WTC11 (cell line): Measurements from ENCODE around the gene SLC26A11. TPM values are rescaled to one million over a fixed set of nuclear protein-coding genes. Genes with fewer than 3 reads are reported as not detected.

Experiments used
- ATAC-seq: fragments of 200-7000 bp; cut with Tn5 transposase; 2 replicates; pipeline ENCODE4 v1.10.0; 2021; ENCODE audit warnings: mild to moderate bottlenecking, moderate library complexity
- CTCF ChIA-PET: fragments of 300-600 bp; sonication (Branson Sonifier 250); formaldehyde crosslinking; loops from one replicate; lab custom pipeline; 2021; ENCODE audit warnings: antibody characterized with exemption; lab: Charles Lee
- POLR2A ChIA-PET: fragments of 350-600 bp; sonication (Branson Sonifier 250); formaldehyde crosslinking; loops from one replicate; lab custom pipeline; 2021; ENCODE audit warnings: antibody characterized with exemption; lab: Charles Lee
- DNase-seq: peaks from one replicate; pipeline ENCODE4 v3.0.0; 2021; ENCODE audit warnings: low spot score
- H3K27ac Mint-ChIP-seq: 2 replicates; pipeline ENCODE4 v1.8.0; 2021; ENCODE audit warnings: mixed read lengths
- H3K27me3 Mint-ChIP-seq: 2 replicates; pipeline ENCODE4 v1.8.0; 2021; ENCODE audit warnings: low read depth, mild to moderate bottlenecking, moderate library complexity, mixed read lengths
- H3K36me3 Mint-ChIP-seq: 2 replicates; pipeline ENCODE4 v1.8.0; 2021; ENCODE audit warnings: mixed read lengths
- H3K4me1 Mint-ChIP-seq: 2 replicates; pipeline ENCODE4 v1.8.0; 2022; ENCODE audit warnings: mixed read lengths
- H3K4me3 Mint-ChIP-seq: 2 replicates; pipeline ENCODE4 v1.8.0; 2021; ENCODE audit warnings: mild to moderate bottlenecking, moderate library complexity, mixed read lengths
- H3K9me3 Mint-ChIP-seq: 2 replicates; pipeline ENCODE4 v1.8.0; 2021; ENCODE audit warnings: mixed read lengths
- CREB1 ChIP-seq: sonication (generic); formaldehyde crosslinking; IDR thresholded peaks from 2 replicates; pipeline ENCODE4 v1.8.0; 2023; ENCODE audit warnings: mild to moderate bottlenecking, missing genetic modification reagents
- CREM ChIP-seq: sonication (generic); formaldehyde crosslinking; IDR thresholded peaks from 2 replicates; pipeline ENCODE4 v1.8.1; 2022; ENCODE audit warnings: mild to moderate bottlenecking, missing genetic modification reagents, moderate library complexity
- CTCF ChIP-seq: fragments of 200-600 bp; IDR thresholded peaks from 2 replicates; pipeline ENCODE4 v1.8.0; 2022; ENCODE audit warnings: antibody characterized with exemption
- E2F5 ChIP-seq: sonication (generic); formaldehyde crosslinking; IDR thresholded peaks from 2 replicates; pipeline ENCODE4 v1.8.1; 2022; ENCODE audit warnings: mild to moderate bottlenecking, moderate library complexity, missing genetic modification reagents
- ELF4 ChIP-seq: sonication (generic); formaldehyde crosslinking; IDR thresholded peaks from 2 replicates; pipeline ENCODE4 v1.8.1; 2022; ENCODE audit warnings: low read depth, mild to moderate bottlenecking, moderate library complexity, missing genetic modification reagents
- EMX1 ChIP-seq: fragments of 250-450 bp; sonication (Bioruptor Pico); IDR thresholded peaks from 2 replicates; pipeline ENCODE4 v1.8.0; 2021; ENCODE audit warnings: mild to moderate bottlenecking
- ESRRA ChIP-seq: sonication (generic); formaldehyde crosslinking; IDR thresholded peaks from 2 replicates; pipeline ENCODE4 v1.8.1; 2022; ENCODE audit warnings: mild to moderate bottlenecking, missing genetic modification reagents, borderline replicate concordance
- ETV6 ChIP-seq: sonication (generic); formaldehyde crosslinking; IDR thresholded peaks from 2 replicates; pipeline ENCODE4 v1.8.1; 2022; ENCODE audit warnings: mild to moderate bottlenecking, missing genetic modification reagents
- HMGA2 ChIP-seq: fragments of 250-450 bp; sonication (Bioruptor Pico); IDR thresholded peaks from 2 replicates; pipeline ENCODE4 v1.4.0; 2021; ENCODE audit warnings: mild to moderate bottlenecking, moderate library complexity
- MXD4 ChIP-seq: fragments of 250-450 bp; sonication (Bioruptor Pico); IDR thresholded peaks from 2 replicates; pipeline ENCODE4 v1.8.0; 2021; ENCODE audit warnings: mild to moderate bottlenecking, moderate library complexity, borderline replicate concordance
- NFYB ChIP-seq: sonication (generic); formaldehyde crosslinking; conservative IDR thresholded peaks from 2 replicates; pipeline ENCODE4 v1.8.0; 2022; ENCODE audit warnings: low read depth, missing genetic modification reagents
- NR3C1 ChIP-seq: sonication (generic); formaldehyde crosslinking; conservative IDR thresholded peaks from 2 replicates; pipeline ENCODE4 v1.8.1; 2023; ENCODE audit warnings: low read depth, mild to moderate bottlenecking, missing genetic modification reagents
- PRRX2 ChIP-seq: fragments of 250-450 bp; sonication (Bioruptor Pico); IDR thresholded peaks from 2 replicates; pipeline ENCODE4 v1.8.0; 2021; ENCODE audit warnings: mild to moderate bottlenecking
- SMAD3 ChIP-seq: sonication (generic); formaldehyde crosslinking; IDR thresholded peaks from 2 replicates; pipeline ENCODE4 v1.8.0; 2022; ENCODE audit warnings: missing genetic modification reagents, mild to moderate bottlenecking, borderline replicate concordance
- SP1 ChIP-seq: sonication (generic); formaldehyde crosslinking; conservative IDR thresholded peaks from 2 replicates; pipeline ENCODE4 v1.8.1; 2022; ENCODE audit warnings: missing genetic modification reagents
- TCF7 ChIP-seq: sonication (generic); formaldehyde crosslinking; IDR thresholded peaks from 2 replicates; pipeline ENCODE4 v1.8.0; 2022; ENCODE audit warnings: mild to moderate bottlenecking, low read depth, missing genetic modification reagents, moderate library complexity
- TEAD1 ChIP-seq: sonication (generic); formaldehyde crosslinking; IDR thresholded peaks from 2 replicates; pipeline ENCODE4 v1.8.0; 2022; ENCODE audit warnings: mild to moderate bottlenecking, missing genetic modification reagents
- TP53 ChIP-seq: sonication (generic); formaldehyde crosslinking; IDR thresholded peaks from 2 replicates; pipeline ENCODE4 v1.8.1; 2023; ENCODE audit warnings: mild to moderate bottlenecking, missing genetic modification reagents
- ZMAT4 ChIP-seq: fragments of 250-450 bp; sonication (Bioruptor Pico); IDR thresholded peaks from 2 replicates; pipeline ENCODE4 v1.9.0; 2021; ENCODE audit warnings: mild to moderate bottlenecking
- ZNF317 ChIP-seq: sonication (generic); formaldehyde crosslinking; IDR thresholded peaks from 2 replicates; pipeline ENCODE4 v1.8.1; 2023; ENCODE audit warnings: low read depth, mild to moderate bottlenecking, moderate library complexity, missing genetic modification reagents, borderline replicate concordance
- ZNF396 ChIP-seq: fragments of 250-450 bp; sonication (Bioruptor Pico); IDR thresholded peaks from 2 replicates; pipeline ENCODE4 v1.8.0; 2021; ENCODE audit warnings: mild to moderate bottlenecking, moderate library complexity, borderline replicate concordance
- total RNA-seq: library from RNA; stranded (reverse); gene quantifications from 3 replicates; pipeline ENCODE4 v1.2.3, GENCODE V29; 2021
- TF ChIP-seq, protein P1 (sequence below): fragments of 250-450 bp; sonication (Bioruptor Pico); IDR thresholded peaks from 2 replicates; pipeline ENCODE4 v1.9.0; 2021; ENCODE audit warnings: moderate library complexity, mild to moderate bottlenecking, inconsistent platforms, borderline replicate concordance
- TF ChIP-seq, protein P2 (sequence below): sonication (generic); formaldehyde crosslinking; IDR thresholded peaks from 2 replicates; pipeline ENCODE4 v1.8.1; 2022; ENCODE audit warnings: low read depth, mild to moderate bottlenecking, moderate library complexity, missing genetic modification reagents, borderline replicate concordance
- TF ChIP-seq, protein P3 (sequence below): sonication (generic); formaldehyde crosslinking; IDR thresholded peaks from 2 replicates; pipeline ENCODE4 v1.8.1; 2023; ENCODE audit warnings: mild to moderate bottlenecking, missing genetic modification reagents, moderate library complexity
- TF ChIP-seq, protein P4 (sequence below): fragments of 250-450 bp; sonication (Bioruptor Pico); IDR thresholded peaks from 2 replicates; pipeline ENCODE4 v1.8.0; 2021; ENCODE audit warnings: mild to moderate bottlenecking
- TF ChIP-seq, protein P5 (sequence below): sonication (generic); formaldehyde crosslinking; IDR thresholded peaks from 2 replicates; pipeline ENCODE4 v1.8.1; 2023; ENCODE audit warnings: mild to moderate bottlenecking, missing genetic modification reagents
- TF ChIP-seq, protein P6 (sequence below): sonication (generic); formaldehyde crosslinking; IDR thresholded peaks from 2 replicates; pipeline ENCODE4 v1.8.1; 2023; ENCODE audit warnings: mild to moderate bottlenecking, moderate library complexity, missing genetic modification reagents

The SLC26A11 gene
- total RNA-seq, 1 experiment from 2014 or later: 26.4 TPM

- Mint-ChIP-seq H3K9me3 (no peaks in the 10 kb centered on the region), H3K27ac (no peak overlapping the region), H3K36me3 (no peaks in the 10 kb centered on the region), H3K4me1 (peaks cover 3% of the 10 kb centered on the region), H3K27me3 (no peaks in the 10 kb centered on the region), H3K4me3 (no peak overlapping the region)
- ATAC-seq (no peak), DNase-seq (no peak)
- TF ChIP-seq, protein P1, sequence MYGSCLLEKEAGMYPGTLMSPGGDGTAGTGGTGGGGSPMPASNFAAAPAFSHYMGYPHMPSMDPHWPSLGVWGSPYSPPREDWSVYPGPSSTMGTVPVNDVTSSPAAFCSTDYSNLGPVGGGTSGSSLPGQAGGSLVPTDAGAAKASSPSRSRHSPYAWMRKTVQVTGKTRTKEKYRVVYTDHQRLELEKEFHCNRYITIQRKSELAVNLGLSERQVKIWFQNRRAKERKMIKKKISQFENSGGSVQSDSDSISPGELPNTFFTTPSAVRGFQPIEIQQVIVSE (CRISPR knock-in tag): no peak
- no peak for TF ChIP-seq MXD4 (CRISPR knock-in tag)
- TF ChIP-seq ELF4: no peak
- no peak for TF ChIP-seq SMAD3 (CRISPR knock-in tag)
- TF ChIP-seq TP53 (CRISPR knock-in tag): no peak
- TF ChIP-seq CREM (CRISPR knock-in tag): no peak
- no peak for TF ChIP-seq ZMAT4
- no peak for TF ChIP-seq EMX1
- no peak for TF ChIP-seq CTCF
- no peak for TF ChIP-seq PRRX2 (CRISPR knock-in tag)
- TF ChIP-seq SP1: no peak
- no peak for TF ChIP-seq CREB1
- no peak for TF ChIP-seq HMGA2 (CRISPR knock-in tag)
- no peak for TF ChIP-seq TEAD1
- TF ChIP-seq, protein P2, sequence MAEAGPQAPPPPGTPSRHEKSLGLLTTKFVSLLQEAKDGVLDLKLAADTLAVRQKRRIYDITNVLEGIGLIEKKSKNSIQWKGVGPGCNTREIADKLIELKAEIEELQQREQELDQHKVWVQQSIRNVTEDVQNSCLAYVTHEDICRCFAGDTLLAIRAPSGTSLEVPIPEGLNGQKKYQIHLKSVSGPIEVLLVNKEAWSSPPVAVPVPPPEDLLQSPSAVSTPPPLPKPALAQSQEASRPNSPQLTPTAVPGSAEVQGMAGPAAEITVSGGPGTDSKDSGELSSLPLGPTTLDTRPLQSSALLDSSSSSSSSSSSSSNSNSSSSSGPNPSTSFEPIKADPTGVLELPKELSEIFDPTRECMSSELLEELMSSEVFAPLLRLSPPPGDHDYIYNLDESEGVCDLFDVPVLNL (CRISPR knock-in tag): no peak
- TF ChIP-seq, protein P3, sequence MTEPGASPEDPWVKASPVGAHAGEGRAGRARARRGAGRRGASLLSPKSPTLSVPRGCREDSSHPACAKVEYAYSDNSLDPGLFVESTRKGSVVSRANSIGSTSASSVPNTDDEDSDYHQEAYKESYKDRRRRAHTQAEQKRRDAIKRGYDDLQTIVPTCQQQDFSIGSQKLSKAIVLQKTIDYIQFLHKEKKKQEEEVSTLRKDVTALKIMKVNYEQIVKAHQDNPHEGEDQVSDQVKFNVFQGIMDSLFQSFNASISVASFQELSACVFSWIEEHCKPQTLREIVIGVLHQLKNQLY: no peak
- no peak for TF ChIP-seq TCF7 (CRISPR knock-in tag)
- POLR2A ChIA-PET: no interaction called here
- CTCF ChIA-PET: interaction anchor here (0.6 to 1.9 kb wide), 2 partner anchors 40 to 79 kb away, joined by 3 to 6 read pairs; partner anchors contain the start of genes GAA and SLC26A11
Measured at GRCh38 chr17:80180192-80180591, 40.0 kb upstream of the SLC26A11 start.

DNA sequence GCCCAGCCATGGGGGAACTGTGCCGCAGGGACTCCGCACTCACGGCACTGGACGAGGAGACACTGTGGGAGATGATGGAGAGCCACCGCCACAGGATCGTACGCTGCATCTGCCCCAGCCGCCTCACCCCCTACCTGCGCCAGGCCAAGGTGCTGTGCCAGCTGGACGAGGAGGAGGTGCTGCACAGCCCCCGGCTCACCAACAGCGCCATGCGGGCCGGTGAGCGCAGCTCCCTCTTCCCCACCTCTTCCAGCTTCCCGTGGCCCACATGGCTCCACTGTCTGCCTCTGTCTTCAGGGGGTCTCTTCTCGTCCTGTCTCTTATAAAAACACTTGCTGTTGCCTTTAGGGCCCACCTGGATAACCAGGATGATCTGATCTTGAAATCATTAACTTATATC, 38.8 kb upstream of the SLC26A11 start:
- no peak overlapping the region for H3K4me3 Mint-ChIP-seq
- DNase-seq (no peak), ATAC-seq (no peak)
- no peaks in the 10 kb centered on the region for H3K36me3 Mint-ChIP-seq
- ChIA-PET POLR2A (no interaction called here), CTCF (interaction anchor here (0.6 to 1.1 kb wide), 2 partner anchors 180 to 215 kb away, joined by 3 to 4 read pairs; no protein-coding TSS in a partner anchor)
- H3K27me3 Mint-ChIP-seq: no peaks in the 10 kb centered on the region
- no peaks in the 10 kb centered on the region for H3K9me3 Mint-ChIP-seq
- H3K4me1 Mint-ChIP-seq: no peaks in the 10 kb centered on the region
- H3K27ac Mint-ChIP-seq: no peak overlapping the region
- TF ChIP-seq E2F5 (CRISPR knock-in tag): no peak
- no peak for TF ChIP-seq NR3C1 (CRISPR knock-in tag)
- TF ChIP-seq NFYB (CRISPR knock-in tag): no peak
- TF ChIP-seq ETV6 (CRISPR knock-in tag): no peak
- TF ChIP-seq, protein P4, sequence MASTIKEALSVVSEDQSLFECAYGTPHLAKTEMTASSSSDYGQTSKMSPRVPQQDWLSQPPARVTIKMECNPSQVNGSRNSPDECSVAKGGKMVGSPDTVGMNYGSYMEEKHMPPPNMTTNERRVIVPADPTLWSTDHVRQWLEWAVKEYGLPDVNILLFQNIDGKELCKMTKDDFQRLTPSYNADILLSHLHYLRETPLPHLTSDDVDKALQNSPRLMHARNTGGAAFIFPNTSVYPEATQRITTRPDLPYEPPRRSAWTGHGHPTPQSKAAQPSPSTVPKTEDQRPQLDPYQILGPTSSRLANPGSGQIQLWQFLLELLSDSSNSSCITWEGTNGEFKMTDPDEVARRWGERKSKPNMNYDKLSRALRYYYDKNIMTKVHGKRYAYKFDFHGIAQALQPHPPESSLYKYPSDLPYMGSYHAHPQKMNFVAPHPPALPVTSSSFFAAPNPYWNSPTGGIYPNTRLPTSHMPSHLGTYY (CRISPR knock-in tag): no peak
- TF ChIP-seq ZNF317 (CRISPR knock-in tag): no peak
- no peak for TF ChIP-seq SMAD3 (CRISPR knock-in tag)
- TF ChIP-seq, protein P5, sequence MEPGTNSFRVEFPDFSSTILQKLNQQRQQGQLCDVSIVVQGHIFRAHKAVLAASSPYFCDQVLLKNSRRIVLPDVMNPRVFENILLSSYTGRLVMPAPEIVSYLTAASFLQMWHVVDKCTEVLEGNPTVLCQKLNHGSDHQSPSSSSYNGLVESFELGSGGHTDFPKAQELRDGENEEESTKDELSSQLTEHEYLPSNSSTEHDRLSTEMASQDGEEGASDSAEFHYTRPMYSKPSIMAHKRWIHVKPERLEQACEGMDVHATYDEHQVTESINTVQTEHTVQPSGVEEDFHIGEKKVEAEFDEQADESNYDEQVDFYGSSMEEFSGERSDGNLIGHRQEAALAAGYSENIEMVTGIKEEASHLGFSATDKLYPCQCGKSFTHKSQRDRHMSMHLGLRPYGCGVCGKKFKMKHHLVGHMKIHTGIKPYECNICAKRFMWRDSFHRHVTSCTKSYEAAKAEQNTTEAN (CRISPR knock-in tag): no peak
- TF ChIP-seq SP1: no peak
- TF ChIP-seq ZNF396 (CRISPR knock-in tag): no peak
- no peak for TF ChIP-seq ESRRA (CRISPR knock-in tag)
- no peak for TF ChIP-seq EMX1
- TF ChIP-seq HMGA2 (CRISPR knock-in tag): no peak
- TF ChIP-seq, protein P6, sequence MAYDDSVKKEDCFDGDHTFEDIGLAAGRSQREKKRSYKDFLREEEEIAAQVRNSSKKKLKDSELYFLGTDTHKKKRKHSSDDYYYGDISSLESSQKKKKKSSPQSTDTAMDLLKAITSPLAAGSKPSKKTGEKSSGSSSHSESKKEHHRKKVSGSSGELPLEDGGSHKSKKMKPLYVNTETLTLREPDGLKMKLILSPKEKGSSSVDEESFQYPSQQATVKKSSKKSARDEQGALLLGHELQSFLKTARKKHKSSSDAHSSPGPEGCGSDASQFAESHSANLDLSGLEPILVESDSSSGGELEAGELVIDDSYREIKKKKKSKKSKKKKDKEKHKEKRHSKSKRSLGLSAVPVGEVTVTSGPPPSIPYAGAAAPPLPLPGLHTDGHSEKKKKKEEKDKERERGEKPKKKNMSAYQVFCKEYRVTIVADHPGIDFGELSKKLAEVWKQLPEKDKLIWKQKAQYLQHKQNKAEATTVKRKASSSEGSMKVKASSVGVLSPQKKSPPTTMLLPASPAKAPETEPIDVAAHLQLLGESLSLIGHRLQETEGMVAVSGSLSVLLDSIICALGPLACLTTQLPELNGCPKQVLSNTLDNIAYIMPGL (CRISPR knock-in tag): no peak
